CD8-positive, alpha-beta memory T cell (primary cell): Measurements from ENCODE around the gene AFF1. TPM values are rescaled to one million over a fixed set of nuclear protein-coding genes. Genes with fewer than 3 reads are reported as not detected.

Experiments
- CTCF ChIA-PET: fragments of 350-600 bp; sonication (Branson Sonifier 250); formaldehyde crosslinking; loops from one replicate; lab custom pipeline; 2021; ENCODE audit warnings: antibody characterized with exemption; lab: Charles Lee
- POLR2A ChIA-PET: fragments of 350-600 bp; sonication (Branson Sonifier 250); formaldehyde crosslinking; loops from one replicate; lab custom pipeline; 2021; ENCODE audit warnings: antibody characterized with exemption; lab: Charles Lee
- DNase-seq, 5 donors: peaks; one replicate each; pipeline versions ENCODE4 v3.0.0 to v3.0.0-alpha.2; 2020 to 2022; ENCODE audit warnings: mixed read lengths in 1 of 5
- H3K27ac ChIP-seq: one replicate; pipeline ENCODE4 v1.7.0; 2013; ENCODE audit warnings: low read depth, mild to moderate bottlenecking, low read length, moderate library complexity
- H3K27me3 ChIP-seq: 2 replicates; pipeline ENCODE4 v1.7.0; 2013; ENCODE audit warnings: low read length, mild to moderate bottlenecking; ENCODE audit not compliant: insufficient read depth, poor library complexity, severe bottlenecking
- H3K36me3 ChIP-seq: 2 replicates; pipeline ENCODE4 v1.7.0; 2013; ENCODE audit warnings: mild to moderate bottlenecking, low read length, moderate library complexity; ENCODE audit not compliant: insufficient read depth
- H3K4me1 ChIP-seq: 2 replicates; pipeline ENCODE4 v1.7.0; 2013; ENCODE audit warnings: mild to moderate bottlenecking, low read length, moderate library complexity; ENCODE audit not compliant: insufficient read depth
- H3K4me3 ChIP-seq: 2 replicates; pipeline ENCODE4 v1.7.0; 2013; ENCODE audit warnings: mild to moderate bottlenecking, low read length
- H3K9me3 ChIP-seq: 2 replicates; pipeline ENCODE4 v1.7.0; 2013; ENCODE audit warnings: mild to moderate bottlenecking, low read length
- H3K27ac Mint-ChIP-seq, 8 donors: one replicate each; pipeline ENCODE4 v1.8.0; 2020 to 2021; ENCODE audit warnings: mixed read lengths in 8 of 8, mild to moderate bottlenecking in 6 of 8, inconsistent platforms in 3 of 8, moderate library complexity in 3 of 8
- H3K27me3 Mint-ChIP-seq, 2 donors: one replicate each; pipeline ENCODE4 v1.8.0; 2020 to 2021; ENCODE audit warnings: mixed read lengths in 2 of 2, mild to moderate bottlenecking in 1 of 2, moderate library complexity in 1 of 2
- H3K36me3 Mint-ChIP-seq, 3 donors: one replicate each; pipeline ENCODE4 v1.8.0; 2020 to 2021; ENCODE audit warnings: mixed read lengths in 3 of 3, inconsistent platforms in 1 of 3, mild to moderate bottlenecking in 1 of 3
- H3K4me1 Mint-ChIP-seq, 3 donors: one replicate each; pipeline ENCODE4 v1.8.0; 2020 to 2021; ENCODE audit warnings: mixed read lengths in 3 of 3, inconsistent platforms in 1 of 3, mild to moderate bottlenecking in 1 of 3
- H3K4me3 Mint-ChIP-seq, 7 donors: one replicate each; pipeline ENCODE4 v1.8.0; 2020 to 2021; ENCODE audit warnings: mixed read lengths in 7 of 7, mild to moderate bottlenecking in 6 of 7, moderate library complexity in 4 of 7, inconsistent platforms in 2 of 7
- H3K9me3 Mint-ChIP-seq, 5 donors: one replicate each; pipeline ENCODE4 v1.8.0; 2020 to 2022; ENCODE audit warnings: mixed read lengths in 5 of 5, mild to moderate bottlenecking in 3 of 5, moderate library complexity in 2 of 5, inconsistent platforms in 1 of 5
- polyA plus RNA-seq: library from polyadenylated mRNA; unstranded; fragments of 300-500 nt; fragmentation: Illumina TruSeq; gene quantifications from one replicate; pipeline ENCODE4 v1.2.3, GENCODE V29; 2021
- total RNA-seq, 2 experiments: library from RNA; stranded (reverse); gene quantifications; one replicate each; pipeline ENCODE4 v1.2.3, GENCODE V29; 2021

Gene AFF1, protein sequence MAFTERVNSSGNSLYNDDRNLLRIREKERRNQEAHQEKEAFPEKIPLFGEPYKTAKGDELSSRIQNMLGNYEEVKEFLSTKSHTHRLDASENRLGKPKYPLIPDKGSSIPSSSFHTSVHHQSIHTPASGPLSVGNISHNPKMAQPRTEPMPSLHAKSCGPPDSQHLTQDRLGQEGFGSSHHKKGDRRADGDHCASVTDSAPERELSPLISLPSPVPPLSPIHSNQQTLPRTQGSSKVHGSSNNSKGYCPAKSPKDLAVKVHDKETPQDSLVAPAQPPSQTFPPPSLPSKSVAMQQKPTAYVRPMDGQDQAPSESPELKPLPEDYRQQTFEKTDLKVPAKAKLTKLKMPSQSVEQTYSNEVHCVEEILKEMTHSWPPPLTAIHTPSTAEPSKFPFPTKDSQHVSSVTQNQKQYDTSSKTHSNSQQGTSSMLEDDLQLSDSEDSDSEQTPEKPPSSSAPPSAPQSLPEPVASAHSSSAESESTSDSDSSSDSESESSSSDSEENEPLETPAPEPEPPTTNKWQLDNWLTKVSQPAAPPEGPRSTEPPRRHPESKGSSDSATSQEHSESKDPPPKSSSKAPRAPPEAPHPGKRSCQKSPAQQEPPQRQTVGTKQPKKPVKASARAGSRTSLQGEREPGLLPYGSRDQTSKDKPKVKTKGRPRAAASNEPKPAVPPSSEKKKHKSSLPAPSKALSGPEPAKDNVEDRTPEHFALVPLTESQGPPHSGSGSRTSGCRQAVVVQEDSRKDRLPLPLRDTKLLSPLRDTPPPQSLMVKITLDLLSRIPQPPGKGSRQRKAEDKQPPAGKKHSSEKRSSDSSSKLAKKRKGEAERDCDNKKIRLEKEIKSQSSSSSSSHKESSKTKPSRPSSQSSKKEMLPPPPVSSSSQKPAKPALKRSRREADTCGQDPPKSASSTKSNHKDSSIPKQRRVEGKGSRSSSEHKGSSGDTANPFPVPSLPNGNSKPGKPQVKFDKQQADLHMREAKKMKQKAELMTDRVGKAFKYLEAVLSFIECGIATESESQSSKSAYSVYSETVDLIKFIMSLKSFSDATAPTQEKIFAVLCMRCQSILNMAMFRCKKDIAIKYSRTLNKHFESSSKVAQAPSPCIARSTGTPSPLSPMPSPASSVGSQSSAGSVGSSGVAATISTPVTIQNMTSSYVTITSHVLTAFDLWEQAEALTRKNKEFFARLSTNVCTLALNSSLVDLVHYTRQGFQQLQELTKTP
- total RNA-seq = 10 to 100 TPM; 29.7 to 32.9 TPM
- 20.9 TPM for polyA plus RNA-seq

GRCh38 chr4:86934771-86935565, at the start of gene AFF1:
TSS of gene AFF1 (plus strand) at chr4:86935011. CDS start at chr4:86948534, 13,523 bp downstream.
- Mint-ChIP-seq H3K36me3 (peaks cover 0 to 22% (median 3%) of the 10 kb centered on the region in 3 donors), H3K9me3 (no peaks in the 10 kb centered on the region), H3K27me3 (no peaks in the 10 kb centered on the region), H3K4me1 (peaks cover 48 to 56% (median 54%) of the 10 kb centered on the region in 3 donors), H3K27ac (peak within 1 kb of the TSS; percentile 90 to 98 (median 97)), H3K4me3 (peak within 1 kb of the TSS; percentile 92 to 96 (median 93))
- peaks cover 45% of the 10 kb centered on the region for H3K4me1 ChIP-seq
- no peaks in the 10 kb centered on the region for H3K36me3 ChIP-seq
- peak within 1 kb of the TSS; percentile 95 for H3K4me3 ChIP-seq
- ChIA-PET POLR2A (interaction anchor here (0.5 to 7.2 kb wide), 12 partner anchors 13 to 1349 kb away, joined by 3 to 128 read pairs (median 4); partner anchors contain the start of genes C4orf36, HSD17B11, KLHL8 and NUDT9), CTCF (interaction anchor here (0.8 to 2.9 kb wide), 25 partner anchors 8 to 1349 kb away, joined by 3 to 56 read pairs (median 5); partner anchors contain the start of genes HSD17B11 and PPM1K)
- no peaks in the 10 kb centered on the region for H3K9me3 ChIP-seq
- H3K27ac ChIP-seq = peak within 1 kb of the TSS; percentile 83
- H3K27me3 ChIP-seq = no peaks in the 10 kb centered on the region
- DNase-seq = peak; percentile 85 to 92 (median 88)

DNA sequence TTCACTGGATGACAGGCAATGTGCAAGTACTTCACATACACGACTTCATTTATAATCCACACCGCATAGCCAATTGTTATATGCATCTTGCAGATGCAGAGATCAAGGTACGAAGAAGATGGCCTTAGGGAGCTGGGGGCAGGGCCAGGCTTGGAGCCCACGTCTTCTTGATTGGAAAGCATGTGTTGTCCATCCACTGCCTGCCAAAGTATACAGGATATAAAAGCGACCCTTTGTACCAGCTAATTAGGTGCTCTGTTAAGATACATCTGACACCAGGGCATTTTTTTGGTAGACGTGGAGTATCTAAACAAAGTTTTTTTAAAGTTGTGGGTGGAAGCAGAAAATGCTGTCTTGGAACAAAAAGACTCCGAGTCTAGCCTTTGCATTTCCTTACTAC, 44.0 kb upstream of the AFF1 start:
- CTCF ChIA-PET = no interaction called here
- H3K4me3 Mint-ChIP-seq = peak overlapping the region in 5 of 7 donors; percentile 53 to 79 (median 74)
- H3K4me1 Mint-ChIP-seq = peaks cover 2 to 16% (median 13%) of the 10 kb centered on the region in 3 donors
- Histone ChIP-seq H3K9me3 (no peaks in the 10 kb centered on the region), H3K4me1 (no peaks in the 10 kb centered on the region), H3K36me3 (no peaks in the 10 kb centered on the region), H3K4me3 (no peak overlapping the region), H3K27ac (no peak overlapping the region), H3K27me3 (peaks cover 15% of the 10 kb centered on the region)
- H3K36me3 Mint-ChIP-seq = peaks cover 0 to 6% (median 1%) of the 10 kb centered on the region in 3 donors
- DNase-seq = no peak
- no peaks in the 10 kb centered on the region for H3K9me3 Mint-ChIP-seq
- H3K27ac Mint-ChIP-seq = no peak overlapping the region
- H3K27me3 Mint-ChIP-seq = peaks cover 26 to 41% of the 10 kb centered on the region in 2 donors
- POLR2A ChIA-PET = no interaction called here

- peak within 1 kb of the TSS; percentile 28 for H3K4me3 ChIP-seq
- H3K27ac Mint-ChIP-seq = no peak within 1 kb of the TSS
- POLR2A ChIA-PET = interaction anchor here (0.5 kb wide), 1 partner anchor 43 kb away, joined by 3 read pairs; the partner anchor contains the start of gene AFF1
Measured at GRCh38 chr4:86891762-86892635, 42.8 kb upstream of the AFF1 start, which contains the start of gene C4orf36. TSS of gene C4orf36 (minus strand) at chr4:86892422. CDS start at chr4:86891520, 902 bp downstream.

GRCh38 chr4:86892636-86892960, 42.2 kb upstream of the AFF1 start:
- no peak overlapping the region for H3K27ac ChIP-seq
- DNase-seq = no peak
- H3K4me1 ChIP-seq = no peaks in the 10 kb centered on the region
- POLR2A ChIA-PET = interaction anchor here (0.5 kb wide), 1 partner anchor 42 kb away, joined by 3 read pairs; the partner anchor contains the start of gene AFF1
- peaks cover 15% of the 10 kb centered on the region for H3K27me3 ChIP-seq
- no peaks in the 10 kb centered on the region for H3K36me3 ChIP-seq
- Mint-ChIP-seq H3K36me3 (peaks cover 0 to 3% (median 1%) of the 10 kb centered on the region in 3 donors), H3K4me1 (peaks cover 2 to 16% (median 13%) of the 10 kb centered on the region in 3 donors), H3K9me3 (no peaks in the 10 kb centered on the region), H3K27ac (no peak overlapping the region), H3K4me3 (peak overlapping the region; percentile 63 to 83 (median 78)), H3K27me3 (peaks cover 26 to 39% of the 10 kb centered on the region in 2 donors)
- CTCF ChIA-PET = no interaction called here
- no peaks in the 10 kb centered on the region for H3K9me3 ChIP-seq
- peak overlapping the region; percentile 24 for H3K4me3 ChIP-seq

More at GRCh38 chr4:86891762-86892635, 42.8 kb upstream of the AFF1 start, which contains the start of gene C4orf36:
- H3K4me1 ChIP-seq = no peaks in the 10 kb centered on the region
- CTCF ChIA-PET = no interaction called here
- no peaks in the 10 kb centered on the region for H3K36me3 ChIP-seq
- peaks cover 0 to 6% (median 1%) of the 10 kb centered on the region in 3 donors for H3K36me3 Mint-ChIP-seq
- no peaks in the 10 kb centered on the region for H3K9me3 Mint-ChIP-seq
- H3K27ac ChIP-seq = no peak within 1 kb of the TSS
- H3K27me3 ChIP-seq = peaks cover 15% of the 10 kb centered on the region
- H3K4me3 Mint-ChIP-seq = peak within 1 kb of the TSS; percentile 63 to 87 (median 80)
- peaks cover 2 to 16% (median 13%) of the 10 kb centered on the region in 3 donors for H3K4me1 Mint-ChIP-seq
- peaks cover 26 to 41% of the 10 kb centered on the region in 2 donors for H3K27me3 Mint-ChIP-seq
- peak in 1 of 5 donors; percentile 12 for DNase-seq
- no peaks in the 10 kb centered on the region for H3K9me3 ChIP-seq

DNA sequence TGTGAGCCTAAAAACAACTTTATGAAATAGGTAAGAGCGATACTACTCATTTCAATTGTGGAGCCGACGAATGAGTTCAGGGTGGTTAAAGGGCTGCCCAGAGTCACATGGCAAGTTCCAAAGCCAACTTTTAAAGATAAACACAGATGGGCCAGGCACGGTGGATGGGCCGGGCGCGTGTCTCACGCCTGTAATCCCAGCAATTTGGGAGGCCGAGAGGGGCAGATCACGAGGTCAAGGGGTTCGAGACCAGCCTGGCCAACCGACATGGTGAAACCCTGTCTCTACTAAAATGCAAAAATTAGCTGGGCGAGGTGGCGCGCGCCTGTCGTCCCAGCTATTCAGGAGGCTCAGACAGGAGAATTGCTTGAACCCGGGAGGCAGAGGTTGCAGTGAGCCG, 41.7 kb upstream of the AFF1 start:
- Histone ChIP-seq H3K4me1 (no peaks in the 10 kb centered on the region), H3K27ac (no peak overlapping the region), H3K4me3 (no peak overlapping the region), H3K36me3 (no peaks in the 10 kb centered on the region), H3K9me3 (no peaks in the 10 kb centered on the region), H3K27me3 (peaks cover 15% of the 10 kb centered on the region)
- no peak for DNase-seq
- H3K4me1 Mint-ChIP-seq = peaks cover 2 to 16% (median 13%) of the 10 kb centered on the region in 3 donors
- no peak overlapping the region for H3K27ac Mint-ChIP-seq
- no peaks in the 10 kb centered on the region for H3K36me3 Mint-ChIP-seq
- H3K9me3 Mint-ChIP-seq = no peaks in the 10 kb centered on the region
- ChIA-PET CTCF (no interaction called here), POLR2A (no interaction called here)
- H3K27me3 Mint-ChIP-seq = peaks cover 26 to 36% of the 10 kb centered on the region in 2 donors
- H3K4me3 Mint-ChIP-seq = peak overlapping the region in 5 of 7 donors; percentile 63 to 82 (median 77)

DNA sequence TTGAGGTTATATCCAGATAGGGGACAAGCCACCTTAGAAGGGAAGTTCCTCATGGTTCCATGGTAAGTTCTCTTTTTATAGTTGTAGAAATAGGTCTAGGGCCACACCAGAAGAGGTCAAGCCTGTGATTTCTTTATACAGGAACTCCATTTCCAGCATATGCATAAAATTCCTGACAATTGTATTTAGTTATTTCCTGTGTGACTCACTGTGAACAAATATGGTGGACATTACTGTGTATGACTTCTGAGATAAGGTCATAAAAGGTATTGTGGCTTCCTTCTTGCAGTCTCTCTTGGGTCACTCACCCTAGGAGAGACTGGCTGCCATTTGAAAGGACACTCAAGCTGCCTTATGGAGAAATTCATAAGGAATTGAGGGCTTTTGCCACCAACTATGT, 40.4 kb upstream of the AFF1 start:
- no peak for DNase-seq
- no peaks in the 10 kb centered on the region for H3K36me3 ChIP-seq
- no peak overlapping the region for H3K27ac Mint-ChIP-seq
- H3K9me3 Mint-ChIP-seq = no peaks in the 10 kb centered on the region
- H3K36me3 Mint-ChIP-seq = no peaks in the 10 kb centered on the region
- H3K27ac ChIP-seq = no peak overlapping the region
- peaks cover 25 to 31% of the 10 kb centered on the region in 2 donors for H3K27me3 Mint-ChIP-seq
- no peak overlapping the region for H3K4me3 ChIP-seq
- H3K4me3 Mint-ChIP-seq = no peak overlapping the region
- H3K4me1 ChIP-seq = no peaks in the 10 kb centered on the region
- POLR2A ChIA-PET = no interaction called here
- H3K27me3 ChIP-seq = peaks cover 15% of the 10 kb centered on the region
- H3K9me3 ChIP-seq = no peaks in the 10 kb centered on the region
- H3K4me1 Mint-ChIP-seq = peaks cover 2 to 16% (median 13%) of the 10 kb centered on the region in 3 donors
- CTCF ChIA-PET = interaction anchor here (1.2 to 1.4 kb wide), 2 partner anchors 396 to 397 kb away, joined by 5 to 7 read pairs; no protein-coding TSS in a partner anchor
